HepG2 (cell line): ENCODE measurements around the gene CSNK2A1. TPM values are rescaled to one million over a fixed set of nuclear protein-coding genes. Genes with fewer than 3 reads are reported as not detected.

Source experiments
- ATAC-seq: fragments of 200-7000 bp; cut with Tn5 transposase; 3 replicates; pipeline ENCODE4 v1.9.1; 2020; ENCODE audit warnings: mild to moderate bottlenecking, moderate library complexity
- BruUV-seq: library from RNA; stranded (reverse); fragments of 400-500 nt; replicated peaks from 2 replicates; lab custom pipeline; 2021; lab: Mats Ljungman, UMichigan
- CTCF ChIA-PET: fragments of 300-600 bp; formaldehyde crosslinking; extraction: SDS; loops from one replicate; lab custom pipeline; 2021; ENCODE audit warnings: low total read pairs, inconsistent platforms, low intra/inter-chr PET ratio; lab: Yijun Ruan, JAX
- POLR2A ChIA-PET: fragments of 350-600 bp; sonication (Branson Sonifier 250); formaldehyde crosslinking; loops from one replicate; lab custom pipeline; 2020; ENCODE audit warnings: antibody characterized with exemption, inconsistent platforms; lab: Yijun Ruan, JAX
- DNase-seq: peaks from one replicate; pipeline ENCODE4 v3.0.0-alpha.2; 2015; ENCODE audit warnings: low spot score
- FAIRE-seq: peaks from 3 replicates; lab custom pipeline; 2011; peaks lifted over from hg19 to GRCh38; lab: Jason Lieb, UNC
- H2AFZ ChIP-seq: one replicate; pipeline ENCODE4 v1.6.1; 2011; ENCODE audit warnings: low read length, inconsistent platforms
- H3K27ac ChIP-seq: fragments of 300-600 bp; 3 replicates; pipeline ENCODE4 v1.8.0; 2011; ENCODE audit warnings: mixed run types, mild to moderate bottlenecking, mixed read lengths, low read length, inconsistent platforms; ENCODE audit not compliant: insufficient read depth; ENCODE audit errors: extremely low read length
- H3K27me3 ChIP-seq, 2 experiments: fragments of 200-600 bp in 1 of 2; 2 replicates in 1 of 2; 3 replicates in 1 of 2; pipeline versions ENCODE4 v1.6.0 to v1.8.0; 2011; ENCODE audit warnings: low read length in 2 of 2, mild to moderate bottlenecking in 2 of 2, moderate library complexity in 2 of 2, inconsistent platforms in 1 of 2; ENCODE audit not compliant: insufficient read depth in 2 of 2, control insufficient read depth in 1 of 2
- H3K36me3 ChIP-seq, 2 experiments: fragments of 200-600 bp in 1 of 2; replicated peaks in 1 of 2; 2 replicates in 1 of 2; 3 replicates in 1 of 2; pipeline versions ENCODE4 v1.5.1 to v1.8.0; 2011; ENCODE audit warnings: low read length in 2 of 2, inconsistent platforms in 1 of 2; ENCODE audit not compliant: insufficient read depth in 2 of 2, control insufficient read depth in 1 of 2
- H3K4me1 ChIP-seq: 2 replicates; pipeline ENCODE4 v1.5.1; 2012; ENCODE audit warnings: low read length, inconsistent platforms; ENCODE audit not compliant: insufficient read depth
- H3K4me2 ChIP-seq: 2 replicates; pipeline ENCODE4 v1.6.0; 2011; ENCODE audit warnings: low read depth, low read length, inconsistent platforms
- H3K4me3 ChIP-seq, 3 experiments: fragments of 200-600 bp in 1 of 3; sonication (generic), shearing (Covaris generic) in 1 of 3; replicated peaks in 1 of 3; 2 replicates each; pipeline ENCODE4 v1.5.1; 2011 to 2016; ENCODE audit warnings: low read length in 3 of 3, inconsistent platforms in 2 of 3, low read depth in 2 of 3, mild to moderate bottlenecking in 2 of 3, control low read depth in 1 of 3, mixed read lengths in 1 of 3; ENCODE audit not compliant: insufficient read depth in 1 of 3
- H3K79me2 ChIP-seq: one replicate; pipeline ENCODE4 v1.6.1; 2011; ENCODE audit warnings: low read length, inconsistent platforms; ENCODE audit not compliant: insufficient read depth
- H3K9ac ChIP-seq: 2 replicates; pipeline ENCODE4 v1.6.0; 2011; ENCODE audit warnings: mild to moderate bottlenecking, low read depth, low read length, inconsistent platforms; ENCODE audit not compliant: insufficient read depth
- H3K9me3 ChIP-seq: 2 replicates; pipeline ENCODE4 v1.5.1; 2012; ENCODE audit warnings: mild to moderate bottlenecking, low read length
- H4K20me1 ChIP-seq: 2 replicates; pipeline ENCODE4 v1.6.0; 2011; ENCODE audit warnings: inconsistent platforms, mild to moderate bottlenecking, low read length, moderate library complexity; ENCODE audit not compliant: insufficient read depth
- AGO1 ChIP-seq: fragments of 200-400 bp; formaldehyde crosslinking; IDR thresholded peaks from 2 replicates; pipeline ENCODE4 v1.6.1; 2017; ENCODE audit warnings: mild to moderate bottlenecking, low read depth, low read length, moderate library complexity; ENCODE audit not compliant: poor library complexity, severe bottlenecking
- GTF2F1 ChIP-seq: fragments of 150-350 bp; IDR thresholded peaks from 2 replicates; pipeline ENCODE4 v1.6.1; 2014; ENCODE audit warnings: low read length
- HNRNPL ChIP-seq: fragments of 200-400 bp; formaldehyde crosslinking; IDR thresholded peaks from 2 replicates; pipeline ENCODE4 v1.6.1; 2017; ENCODE audit warnings: mild to moderate bottlenecking, low read depth, low read length
- KDM6A ChIP-seq: IDR thresholded peaks from 2 replicates; pipeline ENCODE4 v1.6.1; 2016; ENCODE audit warnings: low read depth
- NONO ChIP-seq, 2 experiments: fragments of 450-650 bp in 1 of 2; sonication (generic) in 1 of 2; formaldehyde crosslinking in 1 of 2; IDR thresholded peaks in 1 of 2; conservative IDR thresholded peaks in 1 of 2; 2 replicates each; pipeline versions ENCODE4 v1.6.1 to v1.8.0; 2017 to 2022; ENCODE audit warnings: mild to moderate bottlenecking in 1 of 2, missing genetic modification reagents in 1 of 2, moderate library complexity in 1 of 2
- NR2F1 ChIP-seq, 2 experiments: fragments of 450-650 bp in 1 of 2; formaldehyde crosslinking in 1 of 2; IDR thresholded peaks; 2 replicates each; pipeline versions ENCODE4 v1.5.0 to v1.6.1; 2016 to 2020; ENCODE audit warnings: mild to moderate bottlenecking in 1 of 2, missing compliant biosample characterization in 1 of 2, missing genetic modification reagents in 1 of 2, moderate library complexity in 1 of 2
- POLR2G ChIP-seq: fragments of 200-400 bp; formaldehyde crosslinking; IDR thresholded peaks from 2 replicates; pipeline ENCODE4 v1.6.1; 2018; ENCODE audit warnings: mild to moderate bottlenecking, low read depth, low read length, moderate library complexity
- PRPF4 ChIP-seq: fragments of 200-400 bp; formaldehyde crosslinking; IDR thresholded peaks from 2 replicates; pipeline ENCODE4 v1.6.1; 2016; ENCODE audit warnings: low read length, low read depth; ENCODE audit not compliant: poor library complexity, severe bottlenecking
- RAD21 ChIP-seq: fragments of 450-650 bp; formaldehyde crosslinking; IDR thresholded peaks from 2 replicates; pipeline ENCODE4 v1.5.0; 2020; ENCODE audit warnings: mild to moderate bottlenecking
- RBFOX2 ChIP-seq: fragments of 200-400 bp; formaldehyde crosslinking; IDR thresholded peaks from 2 replicates; pipeline ENCODE4 v1.6.1; 2017; ENCODE audit warnings: low read depth, mild to moderate bottlenecking, low read length
- REL ChIP-seq: sonication (generic); formaldehyde crosslinking; conservative IDR thresholded peaks from 2 replicates; pipeline ENCODE4 v1.8.0; 2022; ENCODE audit warnings: mild to moderate bottlenecking, missing genetic modification reagents, moderate library complexity
- SP4 ChIP-seq: sonication (generic); formaldehyde crosslinking; IDR thresholded peaks from 2 replicates; pipeline ENCODE4 v1.8.1; 2023; ENCODE audit warnings: mild to moderate bottlenecking, missing genetic modification reagents
- TRAFD1 ChIP-seq: sonication (generic); formaldehyde crosslinking; IDR thresholded peaks from 2 replicates; pipeline ENCODE4 v1.5.1; 2020; ENCODE audit warnings: missing genetic modification reagents, mild to moderate bottlenecking, borderline replicate concordance
- ZNF580 ChIP-seq: IDR thresholded peaks from 2 replicates; pipeline ENCODE4 v1.6.1; 2016; ENCODE audit warnings: low read depth, borderline replicate concordance
- ZNF589 ChIP-seq: sonication (generic); formaldehyde crosslinking; conservative IDR thresholded peaks from 2 replicates; pipeline ENCODE4 v1.8.0; 2022; ENCODE audit warnings: mild to moderate bottlenecking, moderate library complexity, missing genetic modification reagents
- ZNF652 ChIP-seq: IDR thresholded peaks from 2 replicates; pipeline ENCODE4 v1.6.1; 2016; ENCODE audit warnings: low read depth, borderline replicate concordance
- ZNF768 ChIP-seq: sonication (generic); formaldehyde crosslinking; IDR thresholded peaks from 2 replicates; pipeline ENCODE4 v1.4.0; 2020; ENCODE audit warnings: missing genetic modification reagents
- WGBS: methylation state at CpG from one replicate; pipeline ENCODE4 v1.1.6; 2017; ENCODE audit warnings: low lambda C conversion rate; 5-methylcytosine and 5-hydroxymethylcytosine counted together
- in situ Hi-C: cut with HindIII; loops from 2 replicates; pipeline ENCODE4 v1.10.0; 2017; ENCODE audit warnings: low pct_unique_long_range_greater_than_20kb; ENCODE audit not compliant: extremely low pct_ligation_motif_present
- intact Hi-C: fragments of 100-400 bp; cut with micrococcal nuclease; formaldehyde crosslinking; loops from one replicate; pipeline ENCODE4 v1.10.0; 2022; ENCODE audit not compliant: unreplicated experiment
- polyA plus RNA-seq, 8 experiments: library from polyadenylated mRNA; depleted of rRNA in 3 of 8; stranded (reverse) in 7 of 8; unstranded in 1 of 8; fragments of >200 nt; fragmentation: Illumina TruSeq in 4 of 8; extraction: Trizol in 4 of 8; gene quantifications; 2 replicates each; pipeline versions ENCODE4 v1.2.1 to v1.2.3, GENCODE V29; 2011 to 2016; ENCODE audit warnings: low read depth in 4 of 8, missing spikeins in 1 of 8, mixed read lengths in 1 of 8; ENCODE audit not compliant: insufficient read depth in 1 of 8
- total RNA-seq, 5 experiments: library from RNA; depleted of rRNA; stranded (reverse); fragments of >200 nt; fragmentation: Illumina TruSeq; extraction: Trizol; gene quantifications; 2 replicates each; pipeline ENCODE4 v1.2.3, GENCODE V29; 2016; ENCODE audit warnings: low read depth in 1 of 5
- TF ChIP-seq, protein P1 (sequence below): sonication (generic); formaldehyde crosslinking; IDR thresholded peaks from 2 replicates; pipeline ENCODE4 v1.5.1; 2020; ENCODE audit warnings: mild to moderate bottlenecking, missing genetic modification reagents, moderate library complexity

Gene CSNK2A1
- total and polyA plus RNA-seq, 2 of the 13 experiments (the other 11 are each of a cell fraction or from before 2014, with no cell fraction given) = 153 to 231 TPM

- DNase-seq = no peak
- WGBS = 92% methylated on average over 14 of the region's 14 CpGs
- H3K27me3 ChIP-seq = no peaks in the 10 kb centered on the region
- no TSS peak for BruUV-seq
- intact Hi-C loops (no loop called here), in situ Hi-C loops (no loop called here)
- peaks cover 35 to 61% of the 10 kb centered on the region in 2 experiments for H3K36me3 ChIP-seq
- no peak for FAIRE-seq
- no peaks in the 10 kb centered on the region for H3K79me2 ChIP-seq
- H2AFZ ChIP-seq = no peak overlapping the region
- no peaks in the 10 kb centered on the region for H3K9me3 ChIP-seq
- no peak overlapping the region for H3K4me3 ChIP-seq
- H3K4me2 ChIP-seq = no peak overlapping the region
- H3K27ac ChIP-seq = no peak overlapping the region
- no peaks in the 10 kb centered on the region for H3K4me1 ChIP-seq
- H4K20me1 ChIP-seq = no peaks in the 10 kb centered on the region
- ChIA-PET CTCF (interaction anchor here (1.1 kb wide), 1 partner anchor 75 kb away, joined by 3 read pairs; no protein-coding TSS in a partner anchor), POLR2A (interaction anchor here (1.1 to 3.3 kb wide), 5 partner anchors 21 to 66 kb away, joined by 3 to 18 read pairs (median 10); partner anchors contain the start of gene RBCK1)
- no peak overlapping the region for H3K9ac ChIP-seq
- ATAC-seq = peak; percentile 1; the same call in 2 of the 3 replicates
- TF ChIP-seq ZNF652 (CRISPR knock-in tag) = no peak
- no peak for TF ChIP-seq NR2F1 (CRISPR knock-in tag; IDR thresholded peaks at IDR 0.05)
- TF ChIP-seq RBFOX2 = peak; percentile 69
- TF ChIP-seq TRAFD1 (CRISPR knock-in tag) = no peak
- TF ChIP-seq PRPF4 = peak; percentile 53
- peak; percentile 10; the same call in 1 of the 2 replicates for TF ChIP-seq POLR2G
- no peak for TF ChIP-seq SP4 (CRISPR knock-in tag)
- TF ChIP-seq HNRNPL = 0 out of 2 replicates have a peak, but pooled peaks have one; percentile 38
- no peak for TF ChIP-seq ZNF580
- peak; percentile 56; the same call in 1 of the 2 replicates for TF ChIP-seq REL
- TF ChIP-seq, protein P1, sequence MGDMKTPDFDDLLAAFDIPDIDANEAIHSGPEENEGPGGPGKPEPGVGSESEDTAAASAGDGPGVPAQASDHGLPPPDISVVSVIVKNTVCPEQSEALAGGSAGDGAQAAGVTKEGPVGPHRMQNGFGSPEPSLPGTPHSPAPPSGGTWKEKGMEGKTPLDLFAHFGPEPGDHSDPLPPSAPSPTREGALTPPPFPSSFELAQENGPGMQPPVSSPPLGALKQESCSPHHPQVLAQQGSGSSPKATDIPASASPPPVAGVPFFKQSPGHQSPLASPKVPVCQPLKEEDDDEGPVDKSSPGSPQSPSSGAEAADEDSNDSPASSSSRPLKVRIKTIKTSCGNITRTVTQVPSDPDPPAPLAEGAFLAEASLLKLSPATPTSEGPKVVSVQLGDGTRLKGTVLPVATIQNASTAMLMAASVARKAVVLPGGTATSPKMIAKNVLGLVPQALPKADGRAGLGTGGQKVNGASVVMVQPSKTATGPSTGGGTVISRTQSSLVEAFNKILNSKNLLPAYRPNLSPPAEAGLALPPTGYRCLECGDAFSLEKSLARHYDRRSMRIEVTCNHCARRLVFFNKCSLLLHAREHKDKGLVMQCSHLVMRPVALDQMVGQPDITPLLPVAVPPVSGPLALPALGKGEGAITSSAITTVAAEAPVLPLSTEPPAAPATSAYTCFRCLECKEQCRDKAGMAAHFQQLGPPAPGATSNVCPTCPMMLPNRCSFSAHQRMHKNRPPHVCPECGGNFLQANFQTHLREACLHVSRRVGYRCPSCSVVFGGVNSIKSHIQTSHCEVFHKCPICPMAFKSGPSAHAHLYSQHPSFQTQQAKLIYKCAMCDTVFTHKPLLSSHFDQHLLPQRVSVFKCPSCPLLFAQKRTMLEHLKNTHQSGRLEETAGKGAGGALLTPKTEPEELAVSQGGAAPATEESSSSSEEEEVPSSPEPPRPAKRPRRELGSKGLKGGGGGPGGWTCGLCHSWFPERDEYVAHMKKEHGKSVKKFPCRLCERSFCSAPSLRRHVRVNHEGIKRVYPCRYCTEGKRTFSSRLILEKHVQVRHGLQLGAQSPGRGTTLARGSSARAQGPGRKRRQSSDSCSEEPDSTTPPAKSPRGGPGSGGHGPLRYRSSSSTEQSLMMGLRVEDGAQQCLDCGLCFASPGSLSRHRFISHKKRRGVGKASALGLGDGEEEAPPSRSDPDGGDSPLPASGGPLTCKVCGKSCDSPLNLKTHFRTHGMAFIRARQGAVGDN = peak; percentile 36
- no peak for TF ChIP-seq NONO (IDR thresholded peaks at IDR 0.05)
- TF ChIP-seq NONO (CRISPR knock-in tag; conservative IDR thresholded peaks at IDR 0.05) = 0 out of 2 replicates have a peak, but pooled peaks have one; percentile 49
- TF ChIP-seq RAD21 = peak; percentile 40; the same call in 1 of the 2 replicates
- TF ChIP-seq KDM6A = no peak
- TF ChIP-seq ZNF589 (CRISPR knock-in tag) = 0 out of 2 replicates have a peak, but pooled peaks have one; percentile 41
- TF ChIP-seq AGO1 = peak; percentile 72
- TF ChIP-seq ZNF768 = peak; percentile 35; the same call in 1 of the 2 replicates
- TF ChIP-seq GTF2F1 = no peak
These were observed 114.9 kb downstream of the CSNK2A1 start for GRCh38 chr20:428658-429200.
